ENCODE results near the gene SHROOM2. TPM values are rescaled to one million over a fixed set of nuclear protein-coding genes. Genes with fewer than 3 reads are reported as not detected.

The SHROOM2 gene
- total RNA-seq, 1 experiment from 2014 or later: 13.9 TPM

DNA sequence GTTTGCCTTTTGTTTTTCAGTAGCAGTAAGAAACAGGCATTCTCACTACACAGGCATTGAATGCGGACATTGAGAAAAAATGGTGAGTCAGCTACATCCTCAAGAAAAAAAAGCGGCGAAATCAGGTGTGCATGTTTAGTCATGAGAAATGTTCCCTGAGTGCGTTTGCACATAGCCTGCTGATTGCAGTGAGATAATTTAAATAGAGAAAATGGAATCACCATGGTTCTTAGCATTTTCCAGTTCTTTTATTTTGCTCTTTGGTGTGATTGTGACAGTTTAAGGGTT lies 126.9 kb downstream of the SHROOM2 start:
- no CpG with 5 or more reads among the region's 4 CpGs for WGBS (ENCODE audit: extremely low coverage, insufficient read length, low lambda C conversion rate)
- Histone ChIP-seq H3K27ac (ENCODE audit: insufficient read length, low read depth, low read length) (no peak overlapping the region), H3K4me1 (ENCODE audit: insufficient read depth, low read length) (peaks cover 13% of the 10 kb centered on the region), H4K91ac (ENCODE audit: insufficient read length, low read depth, low read length) (no peak overlapping the region), H3K27me3 (ENCODE audit: insufficient read depth, low read length) (no peaks in the 10 kb centered on the region), H2AFZ (ENCODE audit: low read length) (no peak overlapping the region), H3K9me3 (ENCODE audit: control insufficient read depth, low read depth, low read length) (no peaks in the 10 kb centered on the region), H3K18ac (ENCODE audit: insufficient read length, low read depth, low read length) (no peak overlapping the region), H3K79me1 (ENCODE audit: insufficient read depth, low read depth, low read length, poor library complexity, severe bottlenecking) (no peaks in the 10 kb centered on the region), H2BK15ac (ENCODE audit: low read depth, low read length) (no peak overlapping the region), H3K4ac (ENCODE audit: low read depth, low read length) (no peak overlapping the region), H2BK12ac (ENCODE audit: insufficient read length, low read depth, low read length) (no peak overlapping the region), H3K9ac (ENCODE audit: extremely low read depth, insufficient read length, low read length) (no peak overlapping the region), H3K14ac (ENCODE audit: insufficient read depth, low read length) (no peak overlapping the region), H3K79me2 (ENCODE audit: insufficient read depth, low read length) (peaks cover 2% of the 10 kb centered on the region; the same call in 1 of the 2 replicates), H3K4me2 (ENCODE audit: insufficient read depth, insufficient read length, low read length) (no peak overlapping the region), H3K23ac (ENCODE audit: insufficient read length, low read depth, low read length) (no peak overlapping the region), H4K20me1 (ENCODE audit: control insufficient read depth, insufficient read depth, insufficient read length) (no peaks in the 10 kb centered on the region), H2BK120ac (ENCODE audit: low read depth, low read length, poor library complexity, severe bottlenecking) (no peak overlapping the region), H2BK20ac (ENCODE audit: low read depth, low read length, poor library complexity, severe bottlenecking) (no peak overlapping the region), H4K8ac (replicated peaks; ENCODE audit: insufficient read length, low read depth, low read length) (no peak overlapping the region), H3T11ph (ENCODE audit: low read length) (no peak overlapping the region), H2AK5ac (ENCODE audit: insufficient read length, low read length) (no peak overlapping the region), H2BK5ac (ENCODE audit: insufficient read length, low read length) (no peak overlapping the region), H3K56ac (ENCODE audit: insufficient read length, low read depth, low read length) (no peak overlapping the region), H4K5ac (ENCODE audit: insufficient read length, low read depth, low read length) (no peak overlapping the region), H3K23me2 (ENCODE audit: insufficient read length, low read depth, low read length, poor library complexity, severe bottlenecking) (no peaks in the 10 kb centered on the region)
- H3K9me3 Mint-ChIP-seq: peaks cover 10 to 39% of the 10 kb centered on the region in 2 experiments
- no peak for DNase-seq
- peaks cover 17 to 35% of the 10 kb centered on the region in 2 experiments for H3K4me1 Mint-ChIP-seq
- 0 out of 5 replicates have a peak overlapping the region, but pooled peaks of 1 of the 2 experiments have one; percentile 25 for H3K4me3 Mint-ChIP-seq
- TF ChIP-seq, protein P1, sequence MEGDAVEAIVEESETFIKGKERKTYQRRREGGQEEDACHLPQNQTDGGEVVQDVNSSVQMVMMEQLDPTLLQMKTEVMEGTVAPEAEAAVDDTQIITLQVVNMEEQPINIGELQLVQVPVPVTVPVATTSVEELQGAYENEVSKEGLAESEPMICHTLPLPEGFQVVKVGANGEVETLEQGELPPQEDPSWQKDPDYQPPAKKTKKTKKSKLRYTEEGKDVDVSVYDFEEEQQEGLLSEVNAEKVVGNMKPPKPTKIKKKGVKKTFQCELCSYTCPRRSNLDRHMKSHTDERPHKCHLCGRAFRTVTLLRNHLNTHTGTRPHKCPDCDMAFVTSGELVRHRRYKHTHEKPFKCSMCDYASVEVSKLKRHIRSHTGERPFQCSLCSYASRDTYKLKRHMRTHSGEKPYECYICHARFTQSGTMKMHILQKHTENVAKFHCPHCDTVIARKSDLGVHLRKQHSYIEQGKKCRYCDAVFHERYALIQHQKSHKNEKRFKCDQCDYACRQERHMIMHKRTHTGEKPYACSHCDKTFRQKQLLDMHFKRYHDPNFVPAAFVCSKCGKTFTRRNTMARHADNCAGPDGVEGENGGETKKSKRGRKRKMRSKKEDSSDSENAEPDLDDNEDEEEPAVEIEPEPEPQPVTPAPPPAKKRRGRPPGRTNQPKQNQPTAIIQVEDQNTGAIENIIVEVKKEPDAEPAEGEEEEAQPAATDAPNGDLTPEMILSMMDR (conservative IDR thresholded peaks at IDR 0.05): no peak
- H3K27ac Mint-ChIP-seq: no peak overlapping the region
- no peaks in the 10 kb centered on the region for H3K27me3 Mint-ChIP-seq (ENCODE audit: low read depth)
- peaks cover 12 to 14% (median 13%) of the 10 kb centered on the region in 3 experiments for H3K36me3 Mint-ChIP-seq (ENCODE audit: insufficient read depth in 1 of 3, low read depth in 3 of 3)
